GM18868 (cell line): ENCODE results near the gene CACNA2D4.
A peak's percentile ranks its signal among the peaks of the same experiment; 100 is the strongest.

Experiments used
- ATAC-seq: cut with Tn5 transposase; IDR thresholded peaks from one replicate; pipeline ENCODE4 v1.9.1; 2021; ENCODE audit warnings: mild to moderate bottlenecking, moderate library complexity; ENCODE audit not compliant: unreplicated experiment

The CACNA2D4 gene

DNA sequence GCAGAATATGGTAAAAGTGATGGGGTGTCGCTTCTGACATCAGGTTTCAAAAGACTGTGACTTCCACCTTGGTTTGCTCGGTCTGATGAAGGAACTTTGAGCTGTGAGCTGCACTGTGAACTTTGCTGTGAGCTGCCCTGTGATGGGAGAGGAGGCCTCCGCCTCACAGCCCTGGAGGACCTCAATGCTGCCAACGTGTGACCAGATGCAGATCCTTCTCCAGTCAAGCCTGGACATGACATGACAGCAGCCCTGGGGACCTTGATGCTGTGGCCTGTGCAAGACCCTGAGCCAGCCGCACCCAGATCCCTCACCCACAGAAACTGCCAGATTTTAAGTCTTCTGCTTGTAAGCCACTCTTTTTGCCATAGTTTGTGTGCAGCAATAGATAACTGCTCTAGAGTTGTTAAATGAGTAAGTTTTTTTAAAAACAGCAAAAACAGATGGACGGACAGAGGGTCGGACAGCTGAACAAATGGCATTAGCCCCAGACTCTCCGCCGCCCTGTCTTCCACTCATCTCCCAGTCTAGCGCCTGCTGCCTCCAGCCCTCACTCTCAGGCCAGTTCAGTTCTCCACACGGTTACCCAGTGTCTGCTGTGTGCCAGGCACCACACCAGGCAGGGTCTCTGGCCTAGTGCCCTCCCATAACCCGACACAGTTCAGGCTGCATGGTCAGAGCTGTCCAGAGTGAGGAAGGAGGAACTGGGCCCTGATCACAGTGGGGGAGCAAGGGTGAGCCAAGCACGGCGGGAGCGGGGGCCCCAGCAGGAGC lies 111.2 kb downstream of the CACNA2D4 start:
- no peak for ATAC-seq

- ATAC-seq: no peak
Measured at GRCh38 chr12:1806301-1807086, 112.0 kb downstream of the CACNA2D4 start.

DNA sequence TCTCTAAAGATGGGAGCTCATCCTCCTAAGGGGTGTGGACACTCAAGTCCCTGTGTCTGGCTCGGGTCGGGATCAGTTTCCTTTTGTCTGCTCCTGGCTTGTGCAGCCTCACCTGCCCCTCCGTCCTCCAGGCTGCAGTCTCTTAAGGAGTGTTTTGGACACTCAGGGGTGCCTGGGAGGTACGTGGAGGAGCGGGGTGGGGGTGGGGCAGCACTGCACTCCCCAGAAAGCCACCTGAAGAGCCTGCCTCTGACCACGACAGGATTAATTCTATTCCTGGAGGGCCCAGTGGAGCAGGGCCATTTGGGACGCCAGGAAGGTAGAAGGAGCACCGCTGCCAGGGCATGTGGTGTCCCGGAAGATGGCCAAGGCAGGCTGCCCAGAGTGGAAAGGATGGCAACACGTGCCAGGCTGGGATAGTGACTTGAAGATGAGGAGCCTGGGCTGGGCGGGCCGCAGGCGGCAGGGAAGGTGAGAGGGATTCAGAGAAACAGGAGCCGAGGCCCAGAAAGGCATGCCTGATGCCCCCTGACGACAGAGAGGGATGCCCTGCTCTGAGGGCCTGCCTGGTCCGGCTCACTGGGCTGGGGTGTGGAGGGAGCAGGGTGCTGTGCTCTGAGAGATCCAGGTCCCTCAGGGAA lies 112.9 kb downstream of the CACNA2D4 start:
- ATAC-seq: no peak

DNA sequence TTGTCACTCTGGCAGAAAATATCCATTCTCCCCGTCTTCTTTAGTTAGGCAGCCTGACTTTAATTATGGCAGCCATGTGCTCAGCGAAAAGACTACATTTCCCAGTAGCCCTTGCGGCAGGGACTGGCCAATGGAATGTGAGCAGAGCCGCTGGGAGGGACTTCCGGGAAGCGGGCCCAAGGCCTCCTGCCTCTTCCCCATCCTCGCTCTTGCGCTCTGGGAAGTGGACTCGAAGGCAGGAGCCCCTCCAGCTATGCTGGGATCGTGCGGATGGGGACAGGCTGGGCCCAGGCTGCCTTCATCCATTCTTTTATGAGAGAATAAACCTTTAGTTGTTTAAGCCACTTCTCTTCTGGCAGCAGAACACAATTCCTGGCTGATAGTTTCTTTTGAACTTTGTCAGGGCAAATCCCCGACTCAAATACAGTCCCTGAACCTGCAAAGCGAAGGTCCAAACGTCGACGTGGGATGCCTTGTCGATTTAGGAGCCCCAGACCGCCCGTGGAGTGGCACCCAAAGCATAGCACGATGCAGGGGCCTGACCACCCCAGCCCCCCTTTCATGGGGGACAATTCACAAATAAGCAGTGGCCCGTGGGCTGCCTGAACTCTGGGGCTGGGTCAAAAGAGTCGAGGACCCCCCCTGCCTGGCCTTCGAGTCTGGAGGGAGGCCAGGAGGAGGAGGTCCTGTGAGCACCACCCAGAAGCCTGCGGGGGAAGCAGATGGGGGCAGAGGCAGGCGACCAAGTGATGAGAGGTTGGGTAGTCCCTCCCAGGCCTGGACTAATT lies 113.7 kb downstream of the CACNA2D4 start:
- peak; percentile 88 for ATAC-seq

GRCh38 chr12:1803736-1804135 lies 114.7 kb downstream of the CACNA2D4 start:
- ATAC-seq: no peak

GRCh38 chr12:1801303-1801975 lies 117.0 kb downstream of the CACNA2D4 start:
- ATAC-seq: no peak

DNA sequence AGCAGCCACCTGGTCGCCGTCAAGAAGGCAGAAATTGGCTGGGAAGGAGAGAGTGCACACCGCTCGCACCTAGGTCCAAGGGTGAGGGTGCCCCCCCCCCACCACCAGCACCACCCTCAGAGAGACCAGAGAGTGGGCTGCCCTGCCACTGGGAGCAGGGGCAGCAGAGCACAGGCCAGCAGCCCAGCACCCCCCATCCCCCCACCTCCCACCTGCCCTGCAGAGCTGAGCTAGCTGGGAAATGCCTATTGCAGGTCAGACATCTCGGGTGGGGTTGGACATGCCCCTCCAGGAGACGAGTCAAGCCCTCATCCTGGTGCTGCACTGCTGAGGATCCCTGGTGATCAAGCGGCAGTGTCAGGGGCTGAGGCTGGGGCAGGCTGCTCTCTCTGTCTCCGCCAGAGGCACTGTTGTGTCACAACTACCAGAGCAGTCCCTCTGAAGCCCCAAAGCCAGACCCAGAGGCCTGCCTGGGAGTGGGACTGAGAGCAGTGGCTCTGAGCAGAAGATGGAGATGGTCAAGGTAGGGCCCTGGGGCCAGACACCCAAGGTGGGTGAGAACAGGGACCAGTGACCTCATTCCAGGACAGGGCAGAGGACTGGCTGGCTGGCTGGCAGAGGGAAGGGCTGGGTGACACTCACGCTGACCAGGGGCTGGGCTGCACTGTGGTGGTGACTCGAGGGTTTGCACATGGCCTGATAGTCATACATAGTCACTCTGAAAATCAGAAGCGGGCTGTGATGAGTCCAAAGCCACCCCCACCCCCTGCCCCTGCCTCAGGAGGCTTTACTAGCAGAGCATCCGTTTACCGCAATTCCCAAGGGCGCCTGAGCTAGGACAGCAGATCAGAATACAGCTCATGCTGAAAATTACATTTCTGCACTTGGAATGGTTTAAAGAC lies 117.8 kb downstream of the CACNA2D4 start:
- no peak for ATAC-seq

DNA sequence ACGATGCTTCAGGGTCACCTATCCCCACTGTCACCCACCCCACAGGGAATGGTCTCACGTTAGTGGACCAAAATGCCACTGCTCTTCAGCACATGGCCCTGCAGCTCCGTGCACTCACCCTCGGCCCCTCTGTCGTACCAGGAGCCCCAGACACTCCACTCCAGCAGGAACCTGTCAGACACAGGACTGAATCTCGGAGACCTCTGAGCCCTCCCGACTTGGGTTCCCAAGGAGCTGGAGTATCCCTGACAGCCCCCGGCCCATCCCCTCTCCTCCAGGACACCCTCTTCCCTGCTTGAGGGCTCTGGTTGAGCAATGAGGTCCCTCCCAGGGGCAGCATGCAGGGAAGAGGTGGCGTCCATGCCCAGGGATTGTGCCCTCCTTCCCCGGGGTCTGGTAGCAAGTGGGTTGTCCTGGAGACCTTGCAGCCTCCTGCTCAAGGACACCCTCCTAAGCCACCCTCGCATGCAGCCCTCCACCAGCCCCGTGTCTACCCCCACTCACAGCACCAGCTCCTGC lies 118.5 kb downstream of the CACNA2D4 start:
- no peak for ATAC-seq

DNA sequence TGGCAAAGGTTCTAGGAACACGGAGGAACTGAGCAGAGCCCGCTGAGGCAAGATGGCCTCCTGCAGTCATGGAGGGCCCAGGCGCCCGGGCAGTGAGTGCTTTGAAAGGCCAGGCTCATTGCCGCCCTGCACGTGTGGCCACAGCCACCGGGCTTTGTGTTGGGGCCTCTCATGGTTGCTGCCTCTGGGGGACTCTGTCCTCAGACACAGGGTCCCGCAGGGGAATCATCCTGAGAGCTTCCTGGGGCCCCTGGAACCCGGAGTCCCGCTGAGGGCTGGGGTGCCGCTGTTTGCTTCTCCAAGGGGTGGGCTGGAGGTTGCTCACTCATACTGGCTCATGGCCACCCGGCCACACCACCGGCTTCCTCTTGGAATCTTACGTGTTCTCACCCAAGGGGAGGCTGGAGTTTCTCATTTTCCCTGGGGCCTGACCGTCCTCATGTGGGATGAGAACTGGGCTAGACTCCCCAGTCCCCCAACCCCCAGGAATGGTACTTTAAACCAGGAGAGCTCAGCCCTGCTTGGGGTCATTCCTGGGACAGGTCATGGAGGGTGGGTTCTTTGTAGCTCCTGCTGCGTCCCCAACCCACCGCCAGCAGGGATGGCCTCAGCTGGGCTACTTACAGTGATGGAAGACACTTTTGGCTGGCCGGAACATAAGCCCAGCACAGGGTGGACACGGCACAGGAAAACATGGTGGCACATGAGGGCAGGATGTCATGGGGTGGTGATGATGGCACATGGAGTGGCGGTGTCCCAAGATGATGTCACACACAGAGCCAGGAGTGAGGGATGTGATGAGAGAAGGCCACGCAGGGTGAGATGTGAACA lies 119.2 kb downstream of the CACNA2D4 start:
- ATAC-seq: no peak

DNA sequence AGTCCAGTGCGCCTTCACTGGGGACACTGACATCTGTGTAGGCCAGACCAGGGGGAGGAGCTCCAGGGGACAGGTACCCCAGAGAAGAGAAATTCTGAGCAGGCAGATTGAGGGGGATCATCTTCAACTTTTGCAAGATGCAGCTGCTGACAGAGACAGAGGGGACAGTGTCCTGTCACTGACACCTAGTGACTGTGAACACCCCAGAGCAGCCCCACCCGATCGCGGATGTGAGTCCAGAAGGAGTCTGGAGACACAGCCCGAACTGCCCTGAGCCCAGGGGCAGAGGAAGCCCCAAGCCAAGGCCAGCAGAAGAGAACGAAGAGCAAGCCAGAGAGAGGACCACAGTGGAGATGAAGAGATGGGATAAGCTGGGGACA lies 119.8 kb downstream of the CACNA2D4 start:
- no peak for ATAC-seq

DNA sequence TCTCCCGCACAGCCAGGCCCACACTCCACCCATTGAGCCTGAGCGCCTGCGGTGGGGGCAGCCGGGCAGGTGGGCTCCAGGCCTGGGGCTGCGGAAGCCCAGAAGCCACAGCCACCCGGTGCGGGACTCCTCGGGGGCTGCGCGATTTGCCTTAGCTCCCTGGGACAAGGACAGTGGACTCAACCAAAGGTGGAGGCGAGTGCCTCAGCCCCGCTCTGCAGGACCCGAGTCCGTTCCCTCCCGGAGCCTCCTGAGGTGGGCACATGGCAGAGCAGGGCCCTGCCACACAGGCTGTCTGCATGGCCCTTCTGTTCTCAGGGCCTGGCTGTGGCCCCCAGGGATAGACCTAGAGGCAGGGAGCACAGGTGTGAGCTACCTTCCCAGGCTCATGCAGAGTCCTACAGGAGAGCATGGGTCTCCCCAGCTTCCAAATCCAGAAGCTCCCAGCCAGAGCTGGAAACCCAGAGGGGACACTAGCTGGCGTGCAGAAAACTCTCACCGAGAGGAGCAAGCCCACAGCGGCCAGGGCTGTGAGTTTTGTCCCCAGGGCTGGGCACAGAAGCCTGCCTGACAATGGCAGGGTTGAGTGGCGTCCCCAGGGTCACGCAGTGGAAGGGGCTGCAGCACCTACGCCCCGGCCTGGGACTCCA lies 120.3 kb downstream of the CACNA2D4 start:
- ATAC-seq: no peak

DNA sequence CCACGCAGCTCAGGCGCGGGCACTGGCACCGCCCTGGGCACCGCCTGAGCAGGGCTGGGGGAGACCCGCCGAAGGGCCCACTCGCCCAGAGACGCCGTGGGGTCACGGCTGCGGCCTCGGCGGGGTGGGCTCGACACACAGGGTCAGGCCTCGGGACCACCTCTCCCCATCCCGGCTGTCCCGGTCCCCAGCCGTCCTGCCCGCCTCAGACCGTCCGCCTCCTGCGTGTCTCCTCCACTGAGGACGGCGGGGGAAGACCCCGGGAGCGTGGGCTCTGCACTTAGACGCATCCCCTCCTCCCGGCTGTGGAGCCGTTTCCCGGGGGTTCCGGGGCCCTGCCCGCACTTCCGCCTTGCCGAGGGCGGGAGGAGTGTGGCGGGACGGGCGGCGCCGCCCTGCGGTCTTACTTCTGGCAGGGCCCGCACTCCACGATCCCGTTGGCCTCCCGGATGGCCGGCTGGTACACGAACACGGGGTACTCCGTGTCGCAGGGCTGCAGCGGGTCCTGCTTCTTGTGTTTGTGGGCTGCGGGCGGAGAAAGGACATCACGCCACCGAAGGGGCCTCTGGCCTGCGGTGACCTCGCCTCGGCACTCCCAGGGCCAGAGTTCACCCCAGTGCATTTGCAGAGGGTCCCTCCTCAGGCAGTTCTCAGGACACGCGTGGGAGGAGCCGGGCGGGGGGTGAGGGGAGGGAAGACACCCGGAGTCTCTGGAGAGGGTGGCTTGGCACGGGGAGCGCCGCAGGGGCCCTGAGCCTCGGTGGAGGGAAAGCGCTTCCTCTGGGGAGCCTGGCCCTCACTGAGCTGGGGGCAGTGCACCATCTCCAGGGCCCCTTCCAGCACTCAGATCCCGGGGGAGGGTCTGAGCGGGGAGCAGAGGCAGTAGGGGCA lies 121.2 kb downstream of the CACNA2D4 start:
- no peak for ATAC-seq

DNA sequence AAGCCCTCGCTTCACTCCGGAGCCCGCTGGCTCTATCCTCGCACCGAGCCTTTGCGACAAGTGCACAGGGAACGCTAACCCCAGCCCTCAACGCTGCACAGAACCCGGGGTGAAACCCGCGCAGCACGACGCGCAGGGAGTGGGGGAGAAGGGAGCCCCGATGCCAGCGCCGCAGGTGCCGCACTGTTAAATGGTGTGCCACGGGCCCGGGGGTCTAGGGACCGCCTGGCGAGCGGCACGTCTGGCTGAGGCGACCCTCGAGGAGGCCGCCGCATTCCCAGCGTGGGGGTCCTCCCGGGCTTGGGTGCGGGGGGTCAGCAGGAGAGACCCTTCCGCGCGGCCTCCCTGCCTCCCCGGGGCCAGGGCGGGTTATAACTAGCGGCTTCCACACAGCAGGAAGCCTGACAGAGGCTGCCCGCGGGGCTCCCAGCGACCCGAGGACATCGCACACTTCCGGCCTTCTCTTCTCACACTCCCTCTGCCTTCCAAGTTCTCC lies 121.9 kb downstream of the CACNA2D4 start:
- peak; percentile 22 for ATAC-seq

- ATAC-seq: peak; percentile 89
Measured at GRCh38 chr12:1795785-1796514, 122.5 kb downstream of the CACNA2D4 start.

GRCh38 chr12:1795221-1795784 lies 123.1 kb downstream of the CACNA2D4 start:
- ATAC-seq: no peak
